ENCODE measurements around the gene TNFRSF19. TPM values are rescaled to one million over a fixed set of nuclear protein-coding genes. Genes with fewer than 3 reads are reported as not detected.

The TNFRSF19 gene
- total and polyA plus RNA-seq, 5 donors: 15.6 to 50.8 (median 34.6) TPM

GRCh38 chr13:23723471-23723870 lies 153.3 kb downstream of the TNFRSF19 start:
- no peak overlapping the region for H3K27ac ChIP-seq (ENCODE audit: low read length)
- peak; percentile 36 to 72 for ATAC-seq
- 26% methylated on average over 1 of the region's 1 CpG for WGBS

GRCh38 chr13:23724196-23724970 lies 154.2 kb downstream of the TNFRSF19 start:
- Histone ChIP-seq H3K4me3 (ENCODE audit: low read length) (no peak overlapping the region), H3K4me1 (ENCODE audit: control insufficient read depth, insufficient read depth, low read length) (peaks cover 8% of the 10 kb centered on the region), H3K27me3 (ENCODE audit: control insufficient read depth, insufficient read depth) (no peaks in the 10 kb centered on the region), H3K27ac (ENCODE audit: low read length) (peak overlapping the region; percentile 3), H3K9me3 (ENCODE audit: control insufficient read depth, low read length) (no peaks in the 10 kb centered on the region)
- DNase-seq (no peak), ATAC-seq (no peak)
- 86% methylated on average over 7 of the region's 7 CpGs for WGBS
- intact Hi-C loops (cut with DNase I): loop anchor here in 1 of 4 donors (10.0 kb wide), 1 partner anchor 140 kb away; no protein-coding TSS in a partner anchor

More at GRCh38 chr13:23723471-23723870, 153.3 kb downstream of the TNFRSF19 start:
- no peak for DNase-seq
- Histone ChIP-seq H3K4me1 (ENCODE audit: control insufficient read depth, insufficient read depth, low read length) (peaks cover 8% of the 10 kb centered on the region), H3K4me3 (ENCODE audit: low read length) (no peak overlapping the region), H3K9me3 (ENCODE audit: control insufficient read depth, low read length) (no peaks in the 10 kb centered on the region), H3K27me3 (ENCODE audit: control insufficient read depth, insufficient read depth) (no peaks in the 10 kb centered on the region)
- intact Hi-C loops (cut with DNase I): loop anchor here in 1 of 4 donors (10.0 kb wide), 1 partner anchor 141 kb away; no protein-coding TSS in a partner anchor

Other genes starting within 250 kb of the TNFRSF19 start
- gene SACS, start 136.7 kb upstream of the TNFRSF19 start, total RNA-seq: 10 to 100 TPM; 13.5 to 23.5 (median 16.2) TPM
- 4.8 TPM for gene SACS, start 136.7 kb upstream of the TNFRSF19 start, polyA plus RNA-seq

Data from right cardiac atrium (tissue), 5 donors.